Nephron progenitor cell (in vitro differentiated cells): ENCODE results near the gene PAH.

Experiments used
- DNase-seq: peaks from one replicate; pipeline ENCODE4 v3.0.0; 2021
- H3K27ac Mint-ChIP-seq: 2 replicates; pipeline ENCODE4 v1.8.0; 2021; ENCODE audit warnings: mild to moderate bottlenecking, moderate library complexity, mixed read lengths
- H3K27me3 Mint-ChIP-seq: 2 replicates; pipeline ENCODE4 v1.8.0; 2021; ENCODE audit warnings: mild to moderate bottlenecking, low read depth, mixed read lengths; ENCODE audit not compliant: poor library complexity
- H3K36me3 Mint-ChIP-seq: 2 replicates; pipeline ENCODE4 v1.8.0; 2021; ENCODE audit warnings: low read depth, mixed read lengths
- H3K4me1 Mint-ChIP-seq: 2 replicates; pipeline ENCODE4 v1.8.0; 2021; ENCODE audit warnings: mixed read lengths
- H3K4me3 Mint-ChIP-seq: 2 replicates; pipeline ENCODE4 v1.8.0; 2021; ENCODE audit warnings: mild to moderate bottlenecking, moderate library complexity, mixed read lengths
- H3K9me3 Mint-ChIP-seq: 2 replicates; pipeline ENCODE4 v1.8.0; 2021; ENCODE audit warnings: mild to moderate bottlenecking, moderate library complexity, mixed read lengths
- TF ChIP-seq, protein P1 (sequence below): fragments of 200-600 bp; sonication (generic); IDR thresholded peaks from 2 replicates; pipeline ENCODE4 v1.5.0; 2021; ENCODE audit warnings: antibody characterized with exemption

The PAH gene

DNA sequence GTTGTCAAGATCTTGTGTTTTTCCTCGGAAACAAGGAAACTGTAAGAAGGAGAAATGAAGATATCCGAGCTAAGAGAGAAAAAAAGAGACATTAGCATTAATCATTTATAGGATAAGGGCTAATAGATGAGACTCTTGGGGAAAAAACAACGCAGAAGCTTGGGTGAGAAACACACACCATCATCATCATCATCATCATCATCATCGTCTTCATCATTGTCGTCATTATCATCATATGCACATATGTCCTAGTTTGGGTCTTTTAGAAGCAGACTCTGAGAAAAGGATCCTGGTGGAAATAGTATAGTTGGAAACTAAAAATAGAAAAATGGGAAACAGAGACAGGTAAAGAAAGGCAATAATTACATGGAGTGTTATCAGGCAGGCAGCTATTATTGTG lies 95.9 kb downstream of the PAH start:
- Mint-ChIP-seq H3K27me3 (peaks cover 66% of the 10 kb centered on the region), H3K27ac (no peak overlapping the region), H3K36me3 (no peaks in the 10 kb centered on the region), H3K4me3 (no peak overlapping the region), H3K4me1 (peaks cover 5% of the 10 kb centered on the region), H3K9me3 (no peaks in the 10 kb centered on the region)
- TF ChIP-seq, protein P1, sequence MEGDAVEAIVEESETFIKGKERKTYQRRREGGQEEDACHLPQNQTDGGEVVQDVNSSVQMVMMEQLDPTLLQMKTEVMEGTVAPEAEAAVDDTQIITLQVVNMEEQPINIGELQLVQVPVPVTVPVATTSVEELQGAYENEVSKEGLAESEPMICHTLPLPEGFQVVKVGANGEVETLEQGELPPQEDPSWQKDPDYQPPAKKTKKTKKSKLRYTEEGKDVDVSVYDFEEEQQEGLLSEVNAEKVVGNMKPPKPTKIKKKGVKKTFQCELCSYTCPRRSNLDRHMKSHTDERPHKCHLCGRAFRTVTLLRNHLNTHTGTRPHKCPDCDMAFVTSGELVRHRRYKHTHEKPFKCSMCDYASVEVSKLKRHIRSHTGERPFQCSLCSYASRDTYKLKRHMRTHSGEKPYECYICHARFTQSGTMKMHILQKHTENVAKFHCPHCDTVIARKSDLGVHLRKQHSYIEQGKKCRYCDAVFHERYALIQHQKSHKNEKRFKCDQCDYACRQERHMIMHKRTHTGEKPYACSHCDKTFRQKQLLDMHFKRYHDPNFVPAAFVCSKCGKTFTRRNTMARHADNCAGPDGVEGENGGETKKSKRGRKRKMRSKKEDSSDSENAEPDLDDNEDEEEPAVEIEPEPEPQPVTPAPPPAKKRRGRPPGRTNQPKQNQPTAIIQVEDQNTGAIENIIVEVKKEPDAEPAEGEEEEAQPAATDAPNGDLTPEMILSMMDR, result no peak
- DNase-seq, result no peak

DNA sequence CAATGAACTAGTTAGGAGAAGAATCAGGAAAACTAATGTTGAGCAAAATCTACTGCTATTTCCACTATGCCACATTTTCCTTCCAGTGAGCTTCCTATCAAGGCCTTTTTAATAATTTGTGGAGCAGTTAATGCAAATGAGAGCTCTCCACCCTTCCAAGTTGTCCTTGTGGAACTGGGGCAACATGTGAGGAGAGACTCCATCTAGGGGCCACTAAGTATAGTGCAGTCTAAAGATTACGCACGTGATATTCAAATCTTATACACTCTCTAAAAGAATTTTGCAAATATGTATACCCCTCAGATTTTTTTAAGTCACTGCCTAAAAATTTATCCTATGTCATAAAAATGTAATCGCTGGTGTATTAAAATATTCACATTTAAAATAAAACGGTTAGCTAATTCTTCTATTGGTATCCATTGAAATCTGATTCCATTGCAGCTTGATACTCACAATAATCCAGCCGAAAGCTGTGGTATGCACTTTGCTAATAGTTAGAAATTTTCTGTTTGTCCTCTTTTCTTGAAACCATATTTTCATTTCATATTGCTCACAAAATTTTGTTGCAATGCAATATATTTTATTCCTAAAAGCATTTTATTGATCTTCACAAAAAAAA lies 100.1 kb downstream of the PAH start:
- Mint-ChIP-seq H3K27ac (no peak overlapping the region), H3K4me1 (no peaks in the 10 kb centered on the region), H3K9me3 (no peaks in the 10 kb centered on the region), H3K36me3 (no peaks in the 10 kb centered on the region), H3K27me3 (peaks cover 32% of the 10 kb centered on the region), H3K4me3 (no peak overlapping the region)
- DNase-seq, result peak; percentile 9
- TF ChIP-seq, protein P1, result peak; percentile 87

DNA sequence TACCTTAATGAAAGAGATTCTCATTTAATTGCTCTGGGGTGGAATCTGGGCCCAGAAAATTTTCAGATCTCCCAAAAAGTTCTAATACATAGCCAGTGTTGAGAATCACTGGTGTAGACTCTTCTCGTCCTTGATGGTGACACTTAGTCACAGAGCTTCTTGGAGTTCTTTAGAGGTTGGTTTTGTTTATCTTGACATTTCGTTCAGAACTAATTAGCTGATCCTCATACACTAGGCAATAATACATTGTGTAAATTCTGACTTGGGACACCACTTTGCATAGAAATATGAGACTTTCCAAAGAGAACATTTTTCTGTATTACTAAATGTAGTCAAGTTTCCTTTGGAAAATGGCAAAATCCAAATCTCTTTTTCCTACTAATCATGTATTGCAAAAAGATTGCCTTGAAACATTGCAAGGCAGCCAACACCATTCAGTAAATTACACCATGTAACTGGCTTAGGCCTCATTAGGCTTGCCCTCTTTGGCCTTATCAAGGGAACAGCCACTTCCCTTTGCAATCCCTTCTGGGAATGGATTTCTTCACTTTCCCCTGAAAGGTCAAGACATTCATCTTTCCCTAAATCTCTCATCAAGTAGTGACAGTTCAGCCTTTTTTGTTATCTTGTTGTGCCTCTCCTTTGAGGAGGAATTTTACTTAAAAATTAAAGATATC lies 102.2 kb downstream of the PAH start:
- Mint-ChIP-seq H3K27me3 (peaks cover 13% of the 10 kb centered on the region), H3K4me3 (no peak overlapping the region), H3K27ac (no peak overlapping the region), H3K4me1 (no peaks in the 10 kb centered on the region), H3K9me3 (no peaks in the 10 kb centered on the region), H3K36me3 (no peaks in the 10 kb centered on the region)
- TF ChIP-seq, protein P1, result no peak
- DNase-seq, result no peak

DNA sequence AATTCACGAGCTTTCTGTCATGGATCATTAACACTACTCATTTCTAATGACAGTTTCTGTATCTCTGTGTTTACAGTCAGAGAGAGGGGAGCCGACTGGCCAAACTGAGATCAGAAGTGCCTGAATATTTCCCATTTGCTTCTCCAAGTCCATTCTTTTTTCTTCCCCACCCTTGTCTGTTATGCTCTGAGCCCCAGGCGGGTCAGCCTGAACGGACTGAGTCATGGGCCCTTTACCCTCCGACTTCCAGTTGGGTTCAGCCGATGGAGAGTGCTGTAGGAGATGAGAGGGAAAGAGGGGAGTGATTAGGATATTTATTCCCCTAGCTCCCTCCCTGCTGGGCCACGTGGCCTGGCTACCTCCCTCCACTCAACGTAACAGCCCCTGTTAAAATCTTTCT lies 104.7 kb downstream of the PAH start:
- H3K27ac Mint-ChIP-seq, result no peak overlapping the region
- no peaks in the 10 kb centered on the region for H3K4me1 Mint-ChIP-seq
- H3K4me3 Mint-ChIP-seq, result no peak overlapping the region
- no peaks in the 10 kb centered on the region for H3K9me3 Mint-ChIP-seq
- peaks cover 9% of the 10 kb centered on the region for H3K27me3 Mint-ChIP-seq
- H3K36me3 Mint-ChIP-seq, result no peaks in the 10 kb centered on the region
- TF ChIP-seq, protein P1, result no peak
- DNase-seq, result no peak

DNA sequence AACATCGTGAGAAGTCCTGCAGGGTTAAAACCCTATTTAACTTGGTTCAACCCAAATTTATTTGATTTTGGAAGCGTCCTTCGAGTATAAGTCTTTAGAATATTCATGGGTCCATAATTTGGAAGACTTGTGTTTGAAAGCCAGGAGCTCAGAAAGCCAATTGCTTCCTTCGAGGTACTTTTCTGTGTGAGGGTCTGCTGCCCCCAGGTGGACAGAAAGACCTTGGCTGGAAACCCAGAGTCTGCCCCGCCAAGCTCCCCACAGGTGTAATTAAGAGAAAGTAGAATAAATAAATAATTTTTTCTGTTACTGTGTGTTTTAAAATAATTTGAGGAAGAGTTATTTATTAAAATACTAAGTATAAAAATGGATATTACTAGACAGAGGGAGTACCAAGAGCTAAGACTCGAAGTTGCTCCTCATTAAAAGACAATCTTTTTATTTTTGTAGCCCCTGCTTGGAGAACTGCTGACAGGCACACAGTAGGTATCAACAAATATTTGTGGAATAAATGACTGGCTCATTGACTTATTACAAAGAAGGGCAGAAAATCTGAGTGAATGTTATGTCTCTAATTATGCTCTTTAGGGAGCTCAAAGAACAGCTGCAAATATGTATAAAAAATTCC lies 105.8 kb downstream of the PAH start:
- no peak overlapping the region for H3K27ac Mint-ChIP-seq
- H3K9me3 Mint-ChIP-seq, result no peaks in the 10 kb centered on the region
- peaks cover 11% of the 10 kb centered on the region for H3K27me3 Mint-ChIP-seq
- H3K4me1 Mint-ChIP-seq, result no peaks in the 10 kb centered on the region
- no peaks in the 10 kb centered on the region for H3K36me3 Mint-ChIP-seq
- TF ChIP-seq, protein P1, result peak; percentile 79
- no peak overlapping the region for H3K4me3 Mint-ChIP-seq
- peak; percentile 61 for DNase-seq
